HG03108 (cell line): ENCODE measurements around the gene SORCS2.
"Not testable (repeated sequence)": the region's sequence is repeated elsewhere in the genome, so short reads cannot be mapped to it uniquely, and the experiment has no call there.

Source experiments
- ATAC-seq: cut with Tn5 transposase; IDR thresholded peaks from one replicate; pipeline ENCODE4 v1.9.1; 2021; ENCODE audit warnings: moderate library complexity; ENCODE audit not compliant: unreplicated experiment

The SORCS2 gene

GRCh38 chr4:7199129-7199725 is 6.9 kb downstream of the SORCS2 start:
- no peak for ATAC-seq

DNA sequence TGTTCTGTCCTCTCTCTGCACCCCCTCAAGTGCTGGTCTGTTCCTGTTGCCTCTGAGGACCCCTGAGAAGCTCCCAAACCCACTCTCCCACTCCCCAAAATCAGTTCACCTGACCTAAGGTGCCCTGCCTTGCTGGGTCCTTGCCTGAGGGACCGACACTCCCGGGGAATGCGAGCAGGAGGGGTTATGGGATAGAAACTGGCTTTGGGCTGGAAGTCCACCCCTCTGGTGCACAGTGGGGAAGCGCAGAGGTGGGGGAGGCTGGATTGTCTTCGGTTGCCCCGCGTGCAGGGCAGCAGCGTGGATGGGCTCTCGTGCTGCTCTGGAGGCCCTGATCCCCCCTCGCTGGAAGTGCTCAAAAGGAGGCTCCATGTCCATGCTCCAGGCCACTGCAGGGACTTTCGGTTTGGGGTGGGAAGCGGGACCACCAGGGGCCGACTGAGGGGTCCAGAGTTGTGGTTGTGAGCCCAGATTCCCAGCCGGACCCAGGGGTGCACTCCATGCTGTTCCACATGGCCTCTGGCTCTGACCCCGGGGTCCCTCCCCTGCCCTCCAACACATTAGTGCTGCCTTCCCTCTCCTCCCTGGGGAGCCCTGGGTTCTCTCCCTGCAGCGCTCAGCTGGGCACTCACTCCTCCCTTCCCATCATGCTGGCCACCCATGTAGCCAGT is 7.6 kb downstream of the SORCS2 start:
- no peak for ATAC-seq

DNA sequence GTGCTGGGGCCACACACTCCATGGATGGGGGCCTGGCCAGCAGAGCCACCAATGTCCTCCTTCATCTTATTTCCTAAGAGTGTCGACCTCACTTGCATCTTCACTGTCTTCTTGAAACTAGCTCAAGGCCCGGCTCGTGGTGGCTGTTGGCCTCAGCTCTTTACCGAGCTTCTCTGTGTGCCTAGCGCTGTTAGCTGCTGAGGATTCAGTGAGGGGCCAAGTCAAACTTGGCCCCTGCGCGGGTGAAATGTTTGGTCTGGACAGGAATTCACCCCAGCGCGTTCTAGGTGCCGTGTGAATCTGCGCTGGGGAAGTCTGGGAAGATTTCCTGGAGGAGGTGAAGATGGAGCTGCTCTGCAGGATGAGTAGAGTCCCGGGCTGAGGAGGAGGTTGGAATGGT is 8.5 kb downstream of the SORCS2 start:
- no peak for ATAC-seq

DNA sequence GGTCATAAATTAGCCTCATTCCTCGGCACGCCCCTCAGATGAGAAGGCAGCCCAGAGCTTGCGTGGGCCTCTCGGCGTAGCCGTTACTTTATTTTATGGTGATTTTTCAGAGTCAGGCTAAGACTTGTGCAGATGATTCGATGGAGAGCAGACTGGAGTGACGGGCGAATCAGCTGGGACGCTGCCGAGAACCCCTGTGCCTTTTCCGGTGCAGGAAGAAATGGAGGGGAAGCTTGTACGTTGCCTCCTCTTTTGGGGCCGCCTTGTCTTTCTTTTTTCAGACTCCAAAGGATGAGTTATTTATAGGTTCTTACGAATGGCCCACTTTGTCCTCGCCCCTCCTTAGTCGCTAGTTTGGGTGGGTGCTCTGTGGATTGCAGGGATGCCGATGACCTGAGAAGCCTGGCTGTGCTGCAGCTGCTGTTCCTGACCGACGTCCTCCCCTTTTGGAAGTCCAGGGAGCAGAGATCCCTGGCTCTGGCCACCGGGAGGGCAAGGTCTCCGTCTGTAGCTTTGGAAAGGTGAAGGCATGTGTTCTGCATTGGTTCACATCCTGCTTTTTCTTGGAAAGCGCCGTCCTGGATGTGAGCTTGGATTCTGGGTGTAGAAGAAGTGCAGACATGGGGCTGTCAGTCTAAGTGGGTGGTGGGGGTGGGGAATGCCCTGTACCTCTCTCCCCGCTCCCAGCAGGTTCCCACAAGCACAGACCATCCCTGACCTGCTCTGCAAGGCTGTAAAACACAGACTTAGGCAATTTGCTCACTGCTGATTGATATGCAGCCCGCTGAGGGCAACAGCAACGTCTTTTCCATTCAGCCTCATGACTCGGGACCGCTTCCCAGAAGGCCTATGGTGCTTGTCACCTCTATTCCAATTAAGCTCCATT is 9.3 kb downstream of the SORCS2 start:
- ATAC-seq, result no peak

DNA sequence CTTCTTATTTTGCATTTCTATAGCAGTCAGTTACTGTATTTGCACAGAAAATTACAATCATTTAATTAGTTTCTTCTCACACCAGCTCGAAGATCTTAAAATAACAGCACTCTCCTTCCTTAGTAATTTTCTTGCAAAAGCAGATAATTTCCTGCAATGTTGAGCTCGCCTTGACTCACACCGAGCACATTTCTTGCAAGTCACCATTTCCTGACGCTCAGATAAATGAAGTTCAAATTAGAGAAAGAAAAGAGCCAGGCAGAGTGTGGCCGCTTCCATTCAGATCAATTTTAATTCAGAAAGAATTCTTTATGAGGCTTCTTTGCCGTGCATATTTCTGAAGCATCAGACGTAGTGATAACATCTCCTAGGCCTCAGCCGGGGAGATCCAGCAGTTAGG is 10.1 kb downstream of the SORCS2 start:
- ATAC-seq, result no peak

DNA sequence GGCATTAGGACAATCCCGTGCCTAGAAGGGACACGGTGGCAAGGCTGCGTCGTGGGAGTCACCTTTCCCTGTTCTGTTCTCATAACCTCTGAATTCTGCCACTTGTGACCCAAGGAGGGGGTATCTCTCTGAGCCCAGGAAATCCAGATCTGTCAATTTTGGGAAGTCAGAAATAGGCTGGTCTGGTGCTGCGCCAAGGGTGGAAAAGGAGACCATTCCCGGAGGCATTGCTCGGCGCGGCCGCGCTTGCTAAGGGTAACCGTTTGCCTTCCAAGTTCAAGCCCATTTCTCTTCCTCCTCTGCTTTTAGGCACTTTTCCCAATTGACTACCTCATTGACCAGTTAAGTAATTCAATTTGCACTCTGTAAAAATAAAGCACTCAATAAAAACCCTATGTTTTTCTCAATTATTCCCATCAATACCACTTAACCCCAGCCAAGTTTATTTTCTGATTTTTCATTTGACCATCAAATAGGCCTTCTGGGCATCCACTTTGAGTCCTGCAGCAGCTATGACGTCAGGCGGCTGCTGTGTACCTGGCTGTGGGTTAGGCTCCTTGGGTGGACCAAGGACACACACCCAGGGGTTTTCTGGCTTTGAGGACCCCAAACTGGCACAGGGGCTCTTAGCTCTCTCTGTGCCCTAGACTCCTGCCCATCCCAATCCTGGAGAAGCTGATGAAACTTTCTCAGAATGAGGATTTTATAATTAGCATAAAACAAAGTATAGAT is 12.5 kb downstream of the SORCS2 start:
- ATAC-seq, result no peak

GRCh38 chr4:7206385-7206784 is 14.0 kb downstream of the SORCS2 start:
- no peak for ATAC-seq

- no peak for ATAC-seq
Observed at GRCh38 chr4:7206911-7207567, 14.7 kb downstream of the SORCS2 start.

DNA sequence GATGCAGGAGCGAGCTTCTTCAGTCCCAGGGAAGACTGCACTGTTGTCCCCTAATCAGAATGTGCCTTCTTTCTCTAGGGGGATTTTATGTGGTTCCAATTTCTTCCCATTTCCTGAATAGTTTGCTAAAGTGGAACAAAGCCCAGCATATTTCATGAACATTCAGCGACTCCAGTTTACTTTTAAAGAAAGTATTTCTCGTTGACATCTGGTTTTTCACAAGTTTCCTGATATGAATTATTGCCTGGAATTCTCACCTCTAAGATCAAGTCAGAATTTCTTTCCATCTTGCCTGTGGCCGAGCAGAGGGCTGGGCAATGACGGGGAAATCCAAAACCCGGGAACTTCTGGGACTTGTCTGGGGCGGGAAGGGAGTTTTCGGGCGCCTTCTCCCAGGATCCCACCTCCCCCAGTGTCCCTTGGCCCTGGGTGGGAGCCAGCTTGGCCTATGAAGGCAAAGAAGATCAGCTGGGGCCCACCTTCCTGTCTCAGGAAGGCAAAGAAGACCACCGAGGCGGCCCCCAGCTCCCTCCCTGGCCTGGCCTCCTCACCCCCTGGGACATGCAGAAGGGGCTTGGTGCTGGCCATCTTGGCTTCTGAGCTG is 15.4 kb downstream of the SORCS2 start:
- no peak for ATAC-seq

DNA sequence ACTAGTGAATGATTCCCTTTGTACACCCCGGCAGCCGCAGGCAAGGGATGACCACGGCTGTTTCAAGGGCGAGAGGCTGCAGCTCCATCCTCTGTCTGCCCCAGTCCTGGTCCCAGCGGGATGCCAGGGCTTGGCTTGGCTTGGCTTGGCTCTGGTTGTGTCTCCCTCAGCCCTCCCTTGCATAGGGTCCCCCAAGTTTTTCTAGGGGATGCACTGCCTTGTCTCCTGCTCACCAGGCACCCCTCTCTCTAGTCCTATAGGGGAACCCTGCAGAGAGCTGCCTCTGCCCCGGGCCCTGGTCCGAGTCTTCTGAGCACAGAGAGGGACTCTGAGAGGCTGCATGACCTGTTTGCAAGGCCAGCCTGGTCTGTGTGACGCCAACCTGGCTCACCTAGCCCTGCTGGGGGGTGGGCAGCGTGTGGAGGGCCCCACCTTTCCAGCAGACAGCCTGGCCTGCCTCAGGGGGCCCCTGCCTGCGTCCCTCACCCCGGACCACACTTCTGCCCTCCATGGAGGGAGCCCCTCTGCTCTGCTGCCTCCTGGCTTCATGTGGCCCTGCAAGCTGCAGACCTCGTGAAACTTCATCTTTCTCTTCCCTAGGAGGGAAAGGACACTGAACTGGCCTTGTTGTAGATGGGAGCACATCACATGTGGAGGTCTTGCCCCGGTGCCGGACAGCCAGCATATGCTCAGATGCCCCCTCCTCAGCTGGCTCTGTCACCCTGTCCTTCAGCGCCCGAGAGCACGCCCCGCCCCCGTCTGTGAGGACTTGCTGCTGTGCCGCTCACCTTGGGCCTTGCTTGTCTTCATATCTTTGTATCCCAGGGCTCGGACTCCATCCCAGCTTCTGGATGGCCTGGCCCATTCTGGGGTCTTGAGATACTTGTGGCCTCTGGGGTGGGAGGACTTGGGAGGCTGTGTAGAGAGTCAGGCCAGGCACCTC is 16.4 kb downstream of the SORCS2 start:
- no peak for ATAC-seq

- no peak for ATAC-seq
Observed at GRCh38 chr4:7209699-7210098, 17.4 kb downstream of the SORCS2 start.

GRCh38 chr4:7210824-7211223 is 18.5 kb downstream of the SORCS2 start:
- no peak for ATAC-seq

GRCh38 chr4:7212101-7212674 is 19.9 kb downstream of the SORCS2 start:
- no peak for ATAC-seq

DNA sequence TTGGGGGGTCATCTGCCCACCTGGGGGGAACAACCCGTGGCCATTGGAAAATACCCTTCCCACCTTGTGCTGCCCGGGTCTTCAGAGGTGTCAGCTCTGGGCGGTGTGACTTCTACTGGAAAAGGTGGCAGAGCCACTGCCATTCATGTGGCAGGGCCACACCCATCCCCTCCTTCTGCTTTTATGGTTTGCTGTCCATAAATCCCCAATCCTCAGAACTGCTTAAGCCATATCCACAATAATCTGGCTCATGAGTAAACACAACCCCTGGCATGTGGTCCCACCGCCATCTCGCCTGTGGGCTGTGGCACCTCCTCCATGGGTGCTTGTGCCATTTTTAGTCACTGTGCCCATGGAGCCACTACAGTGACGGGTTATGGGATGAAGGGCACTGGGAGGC is 20.6 kb downstream of the SORCS2 start:
- no peak for ATAC-seq

GRCh38 chr4:7213807-7214206 is 21.5 kb downstream of the SORCS2 start:
- no peak for ATAC-seq

DNA sequence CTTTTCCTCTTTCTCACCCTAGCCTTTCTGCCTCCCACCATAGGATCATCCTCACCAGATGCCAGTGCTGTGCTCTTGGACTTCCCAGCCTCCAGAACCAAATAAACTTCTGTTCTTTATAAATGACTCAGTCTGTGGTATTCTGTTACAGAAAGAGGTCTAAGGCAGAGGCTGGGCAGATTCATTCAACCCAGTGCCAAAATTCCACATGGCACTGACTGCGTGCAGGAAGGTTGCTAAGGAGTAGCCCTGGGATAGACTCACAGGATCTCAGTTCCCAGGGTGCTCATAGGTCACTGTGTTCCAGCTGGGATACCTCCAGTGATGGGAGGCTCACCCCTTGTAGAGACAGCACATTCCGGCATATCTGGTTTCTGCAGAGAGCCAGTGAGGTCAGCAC is 22.0 kb downstream of the SORCS2 start:
- ATAC-seq, result no peak

GRCh38 chr4:7215187-7215586 is 22.8 kb downstream of the SORCS2 start:
- ATAC-seq, result not testable (repeated sequence)

- ATAC-seq, result no peak
Observed at GRCh38 chr4:7217039-7217438, 24.7 kb downstream of the SORCS2 start.
